ENCODE measurements around the gene WDR72.

The WDR72 gene

GRCh38 chr15:53498996-53499395, 260.5 kb downstream of the WDR72 start:
- Mint-ChIP-seq H3K4me3 (no peak overlapping the region), H3K4me1 (ENCODE audit: low read depth) (no peaks in the 10 kb centered on the region), H3K9me3 (peaks cover 11% of the 10 kb centered on the region), H3K36me3 (ENCODE audit: low read depth) (no peaks in the 10 kb centered on the region), H3K27ac (no peak overlapping the region), H3K27me3 (peaks cover 9% of the 10 kb centered on the region)

- Mint-ChIP-seq H3K27ac (no peak overlapping the region), H3K4me3 (no peak overlapping the region), H3K36me3 (ENCODE audit: low read depth) (no peaks in the 10 kb centered on the region), H3K9me3 (no peaks in the 10 kb centered on the region), H3K4me1 (ENCODE audit: low read depth) (no peaks in the 10 kb centered on the region), H3K27me3 (no peaks in the 10 kb centered on the region)
Observed at GRCh38 chr15:53490341-53490740, 269.1 kb downstream of the WDR72 start.

GRCh38 chr15:53482055-53482454, 277.4 kb downstream of the WDR72 start:
- Mint-ChIP-seq H3K4me1 (ENCODE audit: low read depth) (no peaks in the 10 kb centered on the region), H3K36me3 (ENCODE audit: low read depth) (no peaks in the 10 kb centered on the region), H3K9me3 (no peaks in the 10 kb centered on the region), H3K27ac (no peak overlapping the region), H3K4me3 (no peak overlapping the region), H3K27me3 (no peaks in the 10 kb centered on the region)

- Mint-ChIP-seq H3K4me3 (no peak overlapping the region), H3K27ac (no peak overlapping the region), H3K27me3 (no peaks in the 10 kb centered on the region)
Observed at GRCh38 chr15:53477981-53478766, 281.3 kb downstream of the WDR72 start.

GRCh38 chr15:53473886-53474285, 285.6 kb downstream of the WDR72 start:
- Mint-ChIP-seq H3K36me3 (ENCODE audit: low read depth) (no peaks in the 10 kb centered on the region), H3K27ac (no peak overlapping the region)

More at GRCh38 chr15:53477981-53478766, 281.3 kb downstream of the WDR72 start:
- Mint-ChIP-seq H3K4me1 (ENCODE audit: low read depth) (no peaks in the 10 kb centered on the region), H3K36me3 (ENCODE audit: low read depth) (no peaks in the 10 kb centered on the region), H3K9me3 (no peaks in the 10 kb centered on the region)

GRCh38 chr15:53473435-53473834, 286.0 kb downstream of the WDR72 start:
- H3K9me3 Mint-ChIP-seq = peaks cover 5% of the 10 kb centered on the region
- no peaks in the 10 kb centered on the region for H3K36me3 Mint-ChIP-seq (ENCODE audit: low read depth)
- no peak overlapping the region for H3K27ac Mint-ChIP-seq
- H3K27me3 Mint-ChIP-seq = no peaks in the 10 kb centered on the region
- H3K4me3 Mint-ChIP-seq = no peak overlapping the region
- H3K4me1 Mint-ChIP-seq (ENCODE audit: low read depth) = no peaks in the 10 kb centered on the region

More at GRCh38 chr15:53473886-53474285, 285.6 kb downstream of the WDR72 start:
- Mint-ChIP-seq H3K4me3 (no peak overlapping the region), H3K4me1 (ENCODE audit: low read depth) (no peaks in the 10 kb centered on the region), H3K27me3 (no peaks in the 10 kb centered on the region), H3K9me3 (peaks cover 5% of the 10 kb centered on the region)

- no peaks in the 10 kb centered on the region for H3K27me3 Mint-ChIP-seq
- H3K9me3 Mint-ChIP-seq = peaks cover 5% of the 10 kb centered on the region
- H3K4me3 Mint-ChIP-seq = no peak overlapping the region
- H3K36me3 Mint-ChIP-seq (ENCODE audit: low read depth) = no peaks in the 10 kb centered on the region
- H3K4me1 Mint-ChIP-seq (ENCODE audit: low read depth) = no peaks in the 10 kb centered on the region
- no peak overlapping the region for H3K27ac Mint-ChIP-seq
Observed at GRCh38 chr15:53472883-53473282, 286.6 kb downstream of the WDR72 start.

GRCh38 chr15:53472210-53472609, 287.3 kb downstream of the WDR72 start:
- H3K9me3 Mint-ChIP-seq = peaks cover 5% of the 10 kb centered on the region
- H3K4me3 Mint-ChIP-seq = no peak overlapping the region
- no peaks in the 10 kb centered on the region for H3K27me3 Mint-ChIP-seq
- H3K4me1 Mint-ChIP-seq (ENCODE audit: low read depth) = no peaks in the 10 kb centered on the region
- no peaks in the 10 kb centered on the region for H3K36me3 Mint-ChIP-seq (ENCODE audit: low read depth)
- H3K27ac Mint-ChIP-seq = no peak overlapping the region

GRCh38 chr15:53470743-53471142, 288.7 kb downstream of the WDR72 start:
- Mint-ChIP-seq H3K27me3 (no peaks in the 10 kb centered on the region), H3K4me3 (no peak overlapping the region), H3K4me1 (ENCODE audit: low read depth) (no peaks in the 10 kb centered on the region), H3K36me3 (ENCODE audit: low read depth) (no peaks in the 10 kb centered on the region), H3K27ac (no peak overlapping the region), H3K9me3 (peaks cover 5% of the 10 kb centered on the region)

GRCh38 chr15:53469422-53469821, 290.0 kb downstream of the WDR72 start:
- Mint-ChIP-seq H3K4me1 (ENCODE audit: low read depth) (no peaks in the 10 kb centered on the region), H3K36me3 (ENCODE audit: low read depth) (no peaks in the 10 kb centered on the region), H3K9me3 (peaks cover 5% of the 10 kb centered on the region), H3K27ac (no peak overlapping the region), H3K27me3 (no peaks in the 10 kb centered on the region), H3K4me3 (no peak overlapping the region)
